ENCODE measurements around the gene DNASE2.
A peak's percentile ranks its signal among the peaks of the same experiment; 100 is the strongest.

The DNASE2 gene

DNA sequence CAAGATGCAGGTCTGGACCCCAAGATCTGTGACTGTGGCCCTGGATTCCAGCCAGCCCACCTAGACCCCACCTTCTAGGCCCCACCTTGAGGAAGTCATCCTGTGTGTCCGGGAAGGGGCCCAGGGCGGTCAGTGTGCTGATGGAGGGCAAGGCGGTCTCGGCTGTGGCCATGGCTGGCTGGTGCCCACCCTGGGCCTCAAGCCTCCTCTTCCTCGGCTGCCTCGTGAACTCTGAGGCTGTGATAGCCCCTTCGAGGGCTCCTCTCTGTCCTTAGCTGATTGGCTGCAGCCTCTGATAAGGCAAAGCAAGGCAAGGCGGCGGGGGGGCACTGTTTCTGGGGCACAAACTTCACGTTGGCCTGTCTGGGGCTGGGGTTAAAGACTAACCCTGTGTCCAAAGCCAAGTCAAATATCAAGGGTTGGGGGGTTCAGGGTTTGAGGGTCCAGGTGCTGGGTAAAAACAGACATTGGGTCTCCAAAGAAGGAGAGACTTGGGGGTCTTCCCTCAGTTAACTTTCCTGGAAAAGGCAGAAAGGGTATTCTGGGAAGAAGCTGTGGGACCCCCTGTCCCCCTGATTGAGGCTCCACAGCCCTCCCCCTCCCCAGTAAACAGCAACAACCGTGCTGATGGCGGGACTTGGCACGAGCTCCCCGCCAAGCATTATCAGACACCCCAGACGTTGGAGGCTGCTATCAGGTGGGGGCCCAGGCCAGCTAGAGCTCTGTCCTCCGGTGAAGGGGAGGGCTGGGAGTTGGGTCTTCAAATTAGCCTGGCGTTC lies 5.9 kb upstream of the DNASE2 start, which contains the start of gene KLF1:
Gene KLF1, minus strand, starts transcription at position 233 of the 779 bp plus-strand sequence. Its CDS starts 61 bp downstream, at position 172.
- DNase-seq (ENCODE audit: low read depth in 2 of 3, low spot score in 1 of 3): no peak

DNA sequence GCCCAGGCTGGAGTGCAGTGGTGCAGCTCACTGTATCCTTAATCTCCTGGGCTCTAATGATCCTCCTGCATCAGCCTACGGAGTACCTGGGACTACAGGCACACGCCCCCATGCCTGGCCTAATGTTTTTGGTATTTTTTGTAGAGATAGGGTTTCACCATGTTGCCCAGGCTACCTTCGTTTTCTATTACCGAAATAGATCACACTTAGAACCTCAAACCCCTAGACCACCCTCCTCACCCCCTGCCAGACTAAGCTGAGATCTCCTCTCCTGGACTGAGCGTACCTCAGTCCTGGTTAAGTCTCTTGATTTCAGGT lies 5.4 kb upstream of the DNASE2 start:
- no peak for DNase-seq (ENCODE audit: low read depth in 2 of 3, low spot score in 1 of 3)

DNA sequence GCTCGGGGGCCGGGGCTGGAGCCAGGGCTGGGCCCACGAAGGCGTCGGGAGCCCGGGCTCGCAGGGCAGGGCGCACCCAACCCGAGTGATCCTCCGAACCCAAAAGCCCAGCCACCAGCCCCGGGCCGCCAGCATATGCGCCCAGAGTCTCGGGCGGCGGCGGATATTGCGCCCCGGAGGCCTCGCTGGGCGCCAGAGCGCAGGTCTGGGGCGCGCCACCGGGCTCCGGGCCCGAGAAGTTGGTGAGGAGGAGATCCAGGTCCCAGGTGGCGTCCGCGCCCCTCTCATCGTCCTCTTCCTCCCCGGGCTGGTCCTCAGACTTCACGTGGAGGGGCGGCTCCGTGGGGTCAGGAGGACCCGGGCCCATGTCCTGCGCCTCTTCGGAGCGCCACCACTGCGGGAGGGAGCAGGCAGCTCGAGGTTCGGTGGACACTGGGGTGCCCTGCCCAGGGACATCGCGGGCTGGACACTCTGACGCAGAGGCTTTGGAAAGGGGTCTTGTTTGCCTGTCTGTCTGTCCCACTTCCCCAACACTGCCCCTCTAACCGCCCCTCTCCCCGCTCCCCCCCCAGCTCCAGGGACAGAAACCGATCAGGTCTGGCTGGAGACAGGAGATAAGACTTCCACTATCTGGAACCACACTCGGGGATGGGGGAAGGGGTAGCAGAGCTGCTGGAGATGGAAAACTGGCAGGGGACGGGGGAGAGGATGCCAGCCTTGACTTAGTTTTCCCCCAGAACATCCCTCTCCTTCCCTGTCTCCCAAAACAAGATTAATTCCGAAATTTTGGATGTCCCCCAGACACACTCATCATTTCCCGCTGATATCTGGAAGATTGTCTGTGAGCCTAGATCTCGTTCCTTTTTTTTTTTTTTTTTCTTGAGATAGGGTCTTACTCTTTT lies 4.8 kb upstream of the DNASE2 start:
- no peak for DNase-seq (ENCODE audit: low read depth in 2 of 3, low spot score in 1 of 3)

DNA sequence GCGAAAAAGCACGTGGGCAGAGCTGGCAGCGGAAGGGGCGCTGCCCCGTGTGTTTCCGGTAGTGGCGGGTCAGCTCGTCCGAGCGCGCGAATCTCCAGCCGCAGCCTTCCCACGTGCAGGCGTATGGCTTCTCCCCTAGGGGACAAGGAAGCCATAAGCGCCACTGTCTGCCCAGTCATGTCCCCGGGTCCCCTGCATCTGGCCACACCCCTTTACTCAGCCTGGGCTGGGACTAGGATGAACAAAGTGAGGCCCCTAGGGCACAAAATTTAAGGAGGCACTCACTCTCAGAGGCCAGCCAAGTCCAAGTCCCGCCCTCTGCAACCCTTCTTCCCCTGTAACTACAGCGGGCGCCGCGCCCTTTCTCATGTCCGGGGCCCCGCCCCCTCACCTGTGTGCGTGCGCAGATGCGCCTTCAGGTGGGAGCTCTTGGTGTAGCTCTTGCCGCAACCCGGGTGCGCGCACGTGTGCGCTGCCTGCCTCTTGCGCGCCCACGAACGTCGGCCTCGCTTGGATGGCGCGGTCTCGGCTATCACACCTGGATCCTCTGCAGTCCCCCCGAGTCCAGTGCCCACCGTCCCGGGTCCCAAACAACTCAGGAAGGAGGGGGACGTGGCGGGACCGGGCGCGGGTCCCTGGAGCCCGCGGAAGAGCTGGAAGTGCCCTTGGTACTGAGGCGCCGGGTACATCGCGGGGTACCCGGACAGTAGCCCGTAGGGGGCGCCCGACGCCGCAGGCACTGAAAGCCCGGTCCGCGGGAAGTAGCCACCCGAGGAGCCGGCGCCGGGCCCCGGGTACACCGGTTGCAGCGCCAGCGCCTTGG lies 3.9 kb upstream of the DNASE2 start:
- peak; percentile 85 to 91 (median 85) for DNase-seq (ENCODE audit: low read depth in 2 of 3, low spot score in 1 of 3)

DNA sequence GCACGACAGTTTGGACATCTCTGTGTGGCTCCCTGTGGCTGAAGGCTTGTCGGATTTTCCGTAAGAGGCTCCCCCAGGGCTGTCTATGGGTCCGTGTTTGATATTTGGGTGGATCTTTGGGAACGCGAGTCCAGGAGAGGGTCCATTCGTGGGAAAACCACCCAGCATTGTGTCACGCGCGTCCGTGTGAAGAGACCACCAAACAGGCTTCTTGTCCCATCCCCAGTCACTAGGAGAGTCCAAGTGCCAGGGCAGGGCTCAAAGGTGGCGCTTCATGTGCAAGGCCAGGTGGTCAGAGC lies 3.3 kb upstream of the DNASE2 start:
- no peak for DNase-seq (ENCODE audit: low read depth in 2 of 3, low spot score in 1 of 3)

DNA sequence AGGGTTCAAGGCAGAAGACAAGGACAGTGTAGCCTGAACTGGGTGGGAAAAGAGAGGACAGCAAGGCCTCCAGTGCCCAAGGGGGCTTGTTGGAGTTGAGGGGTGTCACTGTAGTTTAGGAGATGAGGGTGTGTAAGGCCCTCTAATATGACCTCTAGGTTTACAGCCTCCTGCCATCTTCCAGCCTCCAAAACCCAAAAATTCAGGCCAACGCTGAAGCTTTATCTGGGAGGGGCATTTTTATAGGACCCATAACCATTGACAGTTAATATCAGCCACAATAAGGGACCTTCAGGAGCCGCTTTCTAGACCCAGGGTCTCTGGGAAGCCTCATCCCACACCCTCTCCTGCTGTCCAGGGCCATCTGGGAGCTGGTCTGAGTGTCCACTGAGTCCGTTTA lies 3.0 kb upstream of the DNASE2 start:
- DNase-seq (ENCODE audit: low read depth in 2 of 3, low spot score in 1 of 3): no peak

DNA sequence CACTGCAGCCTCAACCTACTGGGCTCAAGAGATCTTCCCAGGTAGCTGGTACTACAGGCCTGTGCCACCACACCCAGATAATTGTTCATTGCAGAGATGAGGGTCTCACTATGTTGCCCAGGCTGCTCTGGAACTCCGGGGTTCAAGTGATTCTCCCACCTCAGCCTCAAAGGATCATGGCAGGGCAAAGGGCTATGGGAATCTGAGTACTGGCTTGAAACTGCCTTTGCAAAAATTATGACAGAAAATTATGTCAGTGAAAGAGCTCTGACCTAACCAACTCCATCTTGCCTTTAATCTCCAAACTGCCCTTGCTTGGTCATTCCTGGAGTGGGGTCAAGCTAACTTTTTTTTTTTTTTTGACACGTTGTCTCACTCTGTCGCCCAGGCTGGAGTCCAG lies 1.3 kb upstream of the DNASE2 start:
- DNase-seq (ENCODE audit: low read depth in 2 of 3, low spot score in 1 of 3): no peak

DNA sequence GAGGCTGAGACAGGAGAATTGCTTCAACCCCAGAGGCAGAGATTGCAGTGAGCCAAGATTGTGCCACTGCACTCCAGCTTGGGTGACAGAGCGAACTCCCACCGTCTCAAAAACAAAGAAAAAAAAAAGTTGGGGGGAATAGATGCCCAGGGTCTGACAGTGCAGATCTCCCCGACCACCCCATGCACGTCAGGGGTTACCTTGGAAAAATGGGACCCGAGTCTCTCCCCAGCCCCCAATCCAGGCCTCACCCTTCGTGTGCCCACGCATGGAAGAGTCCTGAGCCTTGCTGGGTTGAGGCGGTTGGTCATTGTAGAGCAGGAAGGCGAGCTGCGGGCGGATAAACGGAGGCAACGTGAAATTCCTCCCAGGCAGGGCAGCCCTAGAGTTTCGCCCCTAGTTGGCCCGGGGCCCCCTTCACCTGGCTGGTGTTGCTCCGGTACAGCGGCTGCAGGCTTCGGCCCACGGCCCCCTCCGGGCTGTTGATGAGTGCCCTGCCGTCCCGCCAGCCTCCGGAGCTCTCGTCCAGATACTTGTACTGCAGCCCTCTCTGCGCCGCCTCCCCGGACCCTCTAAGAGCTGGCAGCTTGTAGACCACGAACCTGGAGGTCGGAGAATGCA lies 588 bp downstream of the DNASE2 start:
- DNase-seq (ENCODE audit: low read depth in 2 of 3, low spot score in 1 of 3): no peak

DNA sequence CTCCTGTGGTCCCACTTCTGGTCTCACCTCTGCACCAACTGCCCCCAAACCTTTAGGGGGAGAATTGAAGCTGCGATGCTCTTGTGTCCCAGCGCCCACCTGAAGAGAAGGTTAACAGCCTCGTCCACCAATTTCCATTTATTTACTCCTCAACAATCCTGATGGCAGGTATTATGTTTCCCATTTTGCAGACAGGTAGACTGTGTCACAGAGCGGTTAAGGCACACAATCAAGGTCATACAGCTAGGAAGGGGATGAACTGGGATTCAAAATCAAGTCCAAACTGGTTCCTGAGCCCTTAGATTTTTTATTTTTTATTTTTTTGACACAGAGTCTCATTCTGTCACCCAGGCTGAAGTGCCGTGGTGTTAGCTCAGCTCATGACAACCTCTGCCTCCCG lies 6.2 kb downstream of the DNASE2 start:
- no peak for DNase-seq (ENCODE audit: low read depth in 2 of 3, low spot score in 1 of 3)

DNA sequence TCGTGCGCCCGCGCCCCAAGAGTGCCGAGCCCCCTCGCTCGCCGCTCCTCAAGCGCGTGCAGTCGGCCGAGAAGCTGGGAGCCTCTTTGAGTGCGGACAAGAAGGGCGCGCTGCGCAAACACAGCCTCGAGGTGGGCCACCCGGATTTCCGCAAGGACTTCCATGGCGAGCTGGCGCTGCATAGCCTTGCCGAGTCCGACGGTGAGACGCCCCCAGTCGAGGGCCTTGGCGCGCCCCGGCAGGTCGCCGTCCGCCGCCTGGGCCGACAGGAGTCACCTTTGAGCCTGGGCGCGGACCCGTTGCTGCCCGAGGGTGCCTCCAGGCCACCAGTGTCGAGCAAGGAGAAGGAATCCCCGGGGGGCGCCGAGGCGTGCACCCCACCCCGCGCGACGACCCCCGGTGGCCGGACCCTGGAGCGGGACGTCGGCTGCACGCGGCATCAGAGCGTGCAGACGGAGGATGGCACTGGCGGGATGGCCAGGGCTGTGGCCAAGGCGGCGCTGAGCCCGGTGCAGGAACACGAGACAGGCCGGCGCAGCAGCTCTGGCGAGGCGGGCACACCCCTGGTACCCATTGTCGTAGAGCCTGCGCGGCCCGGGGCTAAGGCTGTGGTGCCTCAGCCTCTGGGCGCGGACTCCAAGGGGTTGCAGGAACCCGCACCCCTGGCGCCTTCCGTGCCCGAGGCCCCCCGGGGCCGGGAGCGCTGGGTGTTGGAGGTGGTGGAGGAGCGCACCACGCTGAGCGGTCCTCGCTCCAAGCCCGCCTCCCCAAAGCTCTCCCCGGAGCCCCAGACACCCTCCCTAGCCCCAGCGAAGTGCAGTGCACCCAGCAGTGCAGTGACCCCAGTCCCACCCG lies 7.1 kb downstream of the DNASE2 start:
- no peak for DNase-seq (ENCODE audit: low read depth in 2 of 3, low spot score in 1 of 3)

DNA sequence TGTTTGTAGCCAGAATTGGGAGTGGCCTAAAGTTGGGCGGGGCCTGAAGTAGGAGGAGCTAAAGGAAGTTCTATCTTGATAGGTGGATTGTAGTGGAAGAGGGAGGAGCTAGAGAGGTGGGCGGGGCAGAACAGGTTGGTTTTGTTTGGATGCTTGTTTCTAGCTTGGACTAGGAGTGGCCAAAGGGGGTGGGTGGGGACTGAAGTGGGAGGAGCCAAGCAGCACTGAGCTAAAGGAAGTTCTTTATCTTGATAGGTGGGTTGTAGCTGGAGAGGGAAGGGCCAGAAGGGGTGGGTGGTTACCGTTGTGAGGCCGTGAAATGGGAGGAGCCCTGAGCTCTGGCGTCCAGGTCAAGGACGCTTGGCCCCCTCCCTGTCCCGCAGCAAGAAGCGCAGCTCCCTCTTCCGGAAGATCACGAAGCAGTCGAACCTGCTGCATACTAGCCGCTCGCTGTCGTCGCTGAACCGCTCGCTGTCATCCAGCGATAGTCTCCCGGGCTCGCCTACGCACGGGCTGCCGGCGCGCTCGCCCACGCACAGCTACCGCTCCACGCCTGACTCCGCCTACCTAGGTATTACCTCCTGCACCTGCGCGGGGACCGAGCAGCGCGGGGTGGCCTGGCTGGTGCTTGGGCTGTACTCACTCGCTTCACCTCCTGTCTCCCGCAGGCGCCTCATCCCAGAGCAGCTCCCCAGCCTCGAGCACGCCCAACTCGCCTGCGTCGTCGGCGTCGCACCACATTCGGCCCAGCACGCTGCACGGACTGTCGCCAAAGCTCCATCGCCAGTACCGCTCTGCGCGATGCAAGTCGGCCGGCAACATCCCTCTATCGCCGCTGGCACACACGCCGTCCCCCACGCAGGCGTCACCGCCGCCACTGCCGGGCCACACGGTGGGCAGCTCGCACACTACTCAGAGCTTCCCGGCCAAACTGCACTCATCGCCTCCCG lies 8.0 kb downstream of the DNASE2 start:
- DNase-seq (ENCODE audit: low read depth in 2 of 3, low spot score in 1 of 3): peak; percentile 43 to 63 (median 61)

DNA sequence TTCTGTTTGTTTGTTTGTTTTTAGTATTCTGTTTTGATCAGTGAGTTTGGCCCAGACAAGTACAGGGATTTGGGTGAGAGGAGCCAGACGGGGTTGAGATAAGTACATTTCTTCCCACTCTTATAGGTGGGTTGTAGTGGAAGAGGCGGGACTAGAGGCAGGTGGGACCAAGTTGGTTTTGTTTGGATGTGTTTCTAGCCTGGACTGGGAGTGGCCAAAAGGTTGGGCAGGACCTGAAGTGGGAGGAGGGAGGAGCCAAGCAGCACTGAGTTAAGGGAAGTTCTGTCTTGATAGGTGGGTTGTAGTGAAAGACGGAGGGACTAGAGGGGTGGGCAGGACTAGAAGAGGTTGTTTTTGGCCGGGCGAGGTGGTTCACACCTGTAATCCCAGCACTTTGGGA lies 9.0 kb downstream of the DNASE2 start:
- DNase-seq (ENCODE audit: low read depth in 2 of 3, low spot score in 1 of 3): no peak

DNA sequence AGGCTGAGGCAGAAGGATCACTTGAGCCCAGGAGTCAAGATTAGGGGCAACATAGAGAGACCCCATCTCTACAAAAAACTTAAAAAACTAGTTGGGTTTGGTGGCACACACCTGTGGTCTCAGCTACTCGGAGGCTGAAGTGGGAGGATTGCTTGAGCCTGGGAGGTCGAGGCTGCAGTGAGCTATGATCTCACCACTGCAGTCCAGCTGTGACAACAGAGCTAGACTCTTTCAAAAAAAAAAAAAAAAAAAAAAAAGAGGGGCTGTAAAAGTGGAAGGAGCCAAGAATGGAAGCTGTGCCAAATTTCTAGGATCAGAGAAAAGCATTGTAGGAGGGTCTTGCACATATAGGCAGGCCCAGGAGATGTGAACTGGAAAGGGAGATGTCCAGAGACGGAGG lies 9.6 kb downstream of the DNASE2 start:
- DNase-seq (ENCODE audit: low read depth in 2 of 3, low spot score in 1 of 3): no peak

DNA sequence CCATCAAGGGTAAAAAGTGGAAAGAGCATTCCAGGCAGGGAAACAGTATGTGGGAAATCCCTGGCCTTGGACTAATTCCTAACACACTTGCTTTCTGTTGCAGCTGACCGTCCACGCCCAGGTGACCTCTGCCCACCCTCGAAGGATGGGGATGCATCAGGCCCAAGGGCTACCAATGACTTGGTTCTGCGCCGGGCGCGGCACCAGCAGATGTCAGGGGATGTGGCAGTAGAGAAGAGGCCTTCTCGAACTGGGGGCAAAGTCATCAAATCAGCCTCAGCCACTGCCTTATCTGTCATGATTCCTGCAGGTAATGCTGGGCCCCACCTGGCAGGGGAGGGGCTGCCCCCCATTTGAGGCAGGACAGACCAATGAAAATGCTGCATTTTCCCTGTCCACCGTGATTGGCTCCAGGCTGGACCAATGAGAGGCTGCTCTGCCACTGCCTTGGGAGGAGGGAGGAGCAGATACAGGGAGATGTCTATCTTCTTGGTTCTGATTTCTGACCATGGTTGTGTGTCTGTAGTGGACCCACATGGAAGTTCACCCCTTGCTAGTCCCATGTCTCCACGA lies 12.6 kb downstream of the DNASE2 start:
- DNase-seq (ENCODE audit: low read depth in 2 of 3, low spot score in 1 of 3): no peak

DNA sequence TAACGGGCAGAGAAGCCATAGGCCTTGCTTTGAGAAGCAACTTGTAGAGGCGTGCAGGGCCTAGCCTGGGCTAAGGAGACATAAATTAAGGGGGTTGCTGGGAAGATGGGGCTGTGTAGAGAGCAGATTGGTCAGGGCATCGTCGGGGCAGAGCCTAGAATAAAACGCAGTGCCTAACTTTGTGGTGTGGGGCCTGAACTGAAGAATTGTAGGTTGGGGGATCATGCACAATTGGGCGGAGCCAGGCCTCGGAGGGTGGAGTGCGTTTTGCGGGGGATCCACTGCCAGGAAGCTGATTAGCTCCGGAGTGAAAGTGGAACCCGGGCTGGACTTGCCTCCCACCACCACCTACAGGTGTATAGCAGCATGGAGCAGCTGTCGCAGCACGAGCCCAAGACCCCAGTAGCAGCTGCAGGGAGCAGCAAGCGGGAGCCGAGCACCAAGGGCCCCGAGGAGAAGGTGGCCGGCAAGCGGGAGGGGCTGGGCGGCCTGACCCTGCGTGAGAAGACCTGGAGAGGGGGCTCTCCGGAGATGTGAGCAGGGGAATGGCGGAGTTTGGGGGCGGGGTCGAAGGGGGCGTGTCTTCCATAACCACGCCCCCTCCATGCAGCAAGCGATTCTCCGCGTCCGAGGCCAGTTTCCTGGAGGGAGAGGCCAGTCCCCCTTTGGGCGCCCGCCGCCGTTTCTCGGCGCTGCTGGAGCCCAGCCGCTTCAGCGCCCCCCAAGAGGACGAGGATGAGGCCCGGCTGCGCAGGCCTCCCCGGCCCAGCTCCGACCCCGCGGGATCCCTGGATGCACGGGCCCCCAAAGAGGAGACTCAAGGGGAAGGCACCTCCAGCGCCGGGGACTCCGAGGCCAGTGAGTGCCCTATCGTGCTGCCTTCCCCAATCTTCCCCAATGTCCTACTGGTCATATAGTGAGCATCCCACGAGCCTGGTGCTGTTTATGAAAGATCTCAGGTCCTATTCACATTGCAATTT lies 13.8 kb downstream of the DNASE2 start:
- DNase-seq (ENCODE audit: low read depth in 2 of 3, low spot score in 1 of 3): peak; percentile 46 to 59 (median 49)

DNA sequence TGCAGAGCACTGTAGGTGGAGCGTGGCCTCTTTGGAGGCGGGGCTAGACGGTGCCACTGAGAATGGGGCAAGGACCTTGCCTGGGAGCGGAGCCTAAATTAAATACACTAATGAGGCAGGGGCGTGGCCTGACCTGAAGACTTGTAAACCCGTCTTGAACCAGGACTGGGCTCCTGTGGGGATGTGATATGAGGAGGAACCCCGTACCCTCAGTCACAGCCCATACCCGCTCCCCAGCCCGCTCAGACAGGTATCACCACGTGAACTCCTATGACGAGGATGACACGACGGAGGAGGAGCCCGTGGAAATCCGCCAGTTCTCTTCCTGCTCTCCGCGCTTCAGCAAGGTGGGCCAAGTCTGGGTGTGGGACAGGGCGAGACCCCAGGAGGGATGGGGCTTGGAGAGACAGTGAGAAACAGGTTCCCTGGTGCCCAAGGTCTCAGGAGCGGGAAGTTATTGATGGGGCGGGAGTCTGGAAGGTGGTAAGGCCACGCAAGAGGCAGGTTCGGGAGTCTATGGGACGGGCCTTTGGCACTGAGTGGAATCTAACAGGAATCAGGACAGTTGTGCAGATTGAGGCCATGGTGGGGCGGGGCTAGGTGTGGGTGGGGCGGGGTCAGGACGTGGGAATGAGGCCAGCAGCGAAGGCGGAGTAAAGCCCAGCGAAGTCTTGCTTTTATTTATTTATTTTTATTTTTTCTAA lies 14.7 kb downstream of the DNASE2 start:
- DNase-seq (ENCODE audit: low read depth in 2 of 3, low spot score in 1 of 3): no peak

Data from stimulated activated CD4-positive, alpha-beta T cell treated with anti-CD3 and anti-CD28 coated beads, Interleukin-12 subunit alpha, Interleukin-12 subunit beta, amount 100 ng/mL, for 48 hours (primary cell).